HFFc6 (cell line): ENCODE measurements around the gene ZYG11B. TPM values are rescaled to one million over a fixed set of nuclear protein-coding genes. Genes with fewer than 3 reads are reported as not detected.
"Not testable (repeated sequence)": the region's sequence is repeated elsewhere in the genome, so short reads cannot be mapped to it uniquely, and the experiment has no call there.

Experiments
- DNase-seq: peaks from one replicate; pipeline ENCODE4 v3.0.0-alpha.2; 2018
- H3K27ac Mint-ChIP-seq: 2 replicates; pipeline ENCODE4 v1.8.0; 2020; ENCODE audit warnings: mild to moderate bottlenecking, mixed read lengths
- H3K27me3 Mint-ChIP-seq: 2 replicates; pipeline ENCODE4 v1.8.0; 2021; ENCODE audit warnings: mild to moderate bottlenecking, moderate library complexity, mixed read lengths; ENCODE audit not compliant: insufficient read depth
- H3K36me3 Mint-ChIP-seq: 2 replicates; pipeline ENCODE4 v1.8.0; 2021; ENCODE audit warnings: low read depth, mixed read lengths
- H3K4me1 Mint-ChIP-seq: 2 replicates; pipeline ENCODE4 v1.8.0; 2020; ENCODE audit warnings: low read depth, mixed read lengths
- H3K4me3 Mint-ChIP-seq: 2 replicates; pipeline ENCODE4 v1.8.0; 2020; ENCODE audit warnings: mild to moderate bottlenecking, moderate library complexity, mixed read lengths
- H3K9me3 Mint-ChIP-seq: 2 replicates; pipeline ENCODE4 v1.8.0; 2020; ENCODE audit warnings: mild to moderate bottlenecking, mixed read lengths
- total RNA-seq, 6 experiments: library from RNA; stranded (reverse); fragmentation: NEBNext Ultra II Directional; extraction: Animal tissue kit (Norgen Biotek cat#: 25700); gene quantifications; 2 replicates in 1 of 6; 3 replicates in 5 of 6; pipeline ENCODE4 v1.2.3, GENCODE V29; 2021
- TF ChIP-seq, protein P1 (sequence below): fragments of 200-600 bp; sonication (generic); IDR thresholded peaks from 2 replicates; pipeline ENCODE4 v1.5.0; 2021; ENCODE audit warnings: antibody characterized with exemption, mild to moderate bottlenecking

Gene ZYG11B
- total RNA-seq, 6 experiments from 2014 or later = 23.5 to 31.3 (median 28.4) TPM

DNA sequence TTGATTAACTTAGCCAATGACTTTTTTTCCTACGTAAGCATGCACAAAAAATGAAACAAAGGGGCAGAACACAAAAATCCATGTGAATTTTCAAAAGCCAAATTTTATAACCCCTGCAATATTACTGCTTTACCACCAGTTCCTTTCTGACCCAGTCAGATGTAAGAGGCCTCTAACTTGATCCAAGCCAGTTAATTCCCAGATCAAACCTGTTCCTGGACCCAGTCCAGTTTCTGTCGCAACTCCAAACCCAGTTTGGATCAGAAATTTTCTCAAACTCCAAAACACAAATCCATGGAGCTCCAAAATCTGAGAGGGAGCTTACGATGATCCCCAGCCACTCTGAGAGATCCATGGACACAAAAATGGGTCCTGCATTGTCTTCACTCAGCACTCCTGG is 108.5 kb downstream of the ZYG11B start:
- Mint-ChIP-seq H3K27me3 (peaks cover 7% of the 10 kb centered on the region; the same call in 1 of the 2 replicates), H3K27ac (no peak overlapping the region), H3K4me3 (no peak overlapping the region), H3K9me3 (no peaks in the 10 kb centered on the region), H3K36me3 (no peaks in the 10 kb centered on the region), H3K4me1 (peaks cover 22% of the 10 kb centered on the region)
- DNase-seq = no peak
- TF ChIP-seq, protein P1, sequence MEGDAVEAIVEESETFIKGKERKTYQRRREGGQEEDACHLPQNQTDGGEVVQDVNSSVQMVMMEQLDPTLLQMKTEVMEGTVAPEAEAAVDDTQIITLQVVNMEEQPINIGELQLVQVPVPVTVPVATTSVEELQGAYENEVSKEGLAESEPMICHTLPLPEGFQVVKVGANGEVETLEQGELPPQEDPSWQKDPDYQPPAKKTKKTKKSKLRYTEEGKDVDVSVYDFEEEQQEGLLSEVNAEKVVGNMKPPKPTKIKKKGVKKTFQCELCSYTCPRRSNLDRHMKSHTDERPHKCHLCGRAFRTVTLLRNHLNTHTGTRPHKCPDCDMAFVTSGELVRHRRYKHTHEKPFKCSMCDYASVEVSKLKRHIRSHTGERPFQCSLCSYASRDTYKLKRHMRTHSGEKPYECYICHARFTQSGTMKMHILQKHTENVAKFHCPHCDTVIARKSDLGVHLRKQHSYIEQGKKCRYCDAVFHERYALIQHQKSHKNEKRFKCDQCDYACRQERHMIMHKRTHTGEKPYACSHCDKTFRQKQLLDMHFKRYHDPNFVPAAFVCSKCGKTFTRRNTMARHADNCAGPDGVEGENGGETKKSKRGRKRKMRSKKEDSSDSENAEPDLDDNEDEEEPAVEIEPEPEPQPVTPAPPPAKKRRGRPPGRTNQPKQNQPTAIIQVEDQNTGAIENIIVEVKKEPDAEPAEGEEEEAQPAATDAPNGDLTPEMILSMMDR = no peak

DNA sequence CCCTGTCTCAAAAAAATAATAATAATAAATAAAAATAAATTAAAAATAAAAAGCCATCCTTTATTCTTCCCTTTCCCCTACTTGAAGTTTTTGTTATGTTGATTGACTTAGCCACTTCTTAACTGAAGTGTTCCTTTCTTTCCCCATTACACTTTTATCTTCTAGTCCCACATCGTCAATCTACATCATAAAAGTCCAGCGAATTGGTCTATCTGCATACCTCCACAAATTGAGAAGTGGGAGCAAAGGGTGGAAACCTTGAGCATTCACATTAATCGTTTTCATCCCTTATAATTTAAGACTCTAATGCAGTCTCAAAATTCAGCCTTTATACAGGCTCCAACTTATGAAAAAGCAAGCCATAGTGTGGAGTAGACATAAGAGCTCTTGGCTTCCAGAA is 109.8 kb downstream of the ZYG11B start:
- Mint-ChIP-seq H3K4me3 (no peak overlapping the region), H3K27ac (no peak overlapping the region), H3K27me3 (peaks cover 7% of the 10 kb centered on the region; the same call in 1 of the 2 replicates), H3K9me3 (no peaks in the 10 kb centered on the region), H3K4me1 (peaks cover 22% of the 10 kb centered on the region), H3K36me3 (no peaks in the 10 kb centered on the region)
- TF ChIP-seq, protein P1 = no peak
- DNase-seq = no peak

DNA sequence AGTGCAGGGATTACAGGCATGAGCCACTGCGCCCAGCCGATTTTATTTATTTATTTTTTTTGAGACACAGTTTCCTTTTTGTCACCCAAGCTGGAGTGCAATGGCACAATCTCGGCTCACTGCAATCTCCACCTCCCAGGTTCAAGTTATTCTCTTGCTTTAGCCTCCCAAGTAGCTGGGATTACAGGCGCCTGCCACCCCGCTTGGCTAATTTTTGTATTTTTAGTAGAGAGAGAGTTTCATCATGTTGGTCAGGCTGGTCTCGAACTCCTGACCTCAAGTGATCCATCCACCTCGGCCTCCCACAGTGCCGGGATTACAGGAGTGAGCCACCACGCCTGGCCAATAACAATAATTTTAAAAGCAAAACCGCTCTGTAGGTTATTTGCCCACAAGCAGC is 112.9 kb downstream of the ZYG11B start:
- not testable (repeated sequence) for H3K36me3 Mint-ChIP-seq, H3K9me3 Mint-ChIP-seq, H3K27me3 Mint-ChIP-seq, H3K27ac Mint-ChIP-seq, H3K4me3 Mint-ChIP-seq, DNase-seq
- peaks cover 13% of the 10 kb centered on the region for H3K4me1 Mint-ChIP-seq

DNA sequence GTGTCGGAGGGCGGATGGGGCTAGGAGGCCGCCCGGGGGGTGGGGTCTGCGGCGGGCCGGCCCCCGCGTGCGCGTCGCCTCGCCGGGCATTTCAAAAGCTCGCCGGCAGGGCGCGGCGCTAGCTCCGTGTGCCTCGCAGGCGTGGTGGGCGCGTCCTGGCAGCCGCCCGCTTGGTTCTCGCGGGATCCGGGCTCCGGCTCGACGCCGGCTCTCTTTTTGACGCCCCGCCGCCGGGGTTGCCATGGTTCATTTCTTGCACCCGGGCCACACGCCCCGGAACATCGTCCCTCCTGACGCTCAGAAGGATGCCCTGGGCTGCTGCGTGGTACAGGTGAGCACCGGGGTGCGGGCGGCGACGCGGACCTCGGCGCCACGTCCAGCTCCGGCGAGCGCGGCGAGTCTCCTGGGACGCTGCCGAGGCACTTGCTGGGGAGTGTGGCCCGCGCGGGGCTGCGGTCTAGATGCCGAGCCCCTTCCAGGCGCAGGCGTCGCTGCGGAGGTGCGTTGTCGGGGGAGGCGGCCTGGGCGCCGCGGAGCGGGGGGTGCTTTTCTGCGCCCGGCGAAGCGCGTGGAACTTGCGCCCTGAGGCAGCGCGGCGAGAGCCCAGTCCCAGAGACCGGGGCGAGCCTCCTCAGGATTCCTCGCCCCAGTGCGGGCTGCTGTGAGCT is 116.5 kb downstream of the ZYG11B start, which contains the start of gene ZYG11A:
ZYG11A (plus strand) TSS at position 118 of the 668 bp plus-strand sequence; CDS start at position 242, 124 bp downstream.
- Mint-ChIP-seq H3K36me3 (no peaks in the 10 kb centered on the region), H3K27ac (peak within 1 kb of the TSS; percentile 31; the same call in 1 of the 2 replicates), H3K4me3 (peak within 1 kb of the TSS; percentile 77), H3K9me3 (no peaks in the 10 kb centered on the region), H3K27me3 (peaks cover 4% of the 10 kb centered on the region; the same call in 1 of the 2 replicates), H3K4me1 (peaks cover 8% of the 10 kb centered on the region; the same call in 1 of the 2 replicates)
- peak; percentile 54 for DNase-seq
- TF ChIP-seq, protein P1 = peak; percentile 63

DNA sequence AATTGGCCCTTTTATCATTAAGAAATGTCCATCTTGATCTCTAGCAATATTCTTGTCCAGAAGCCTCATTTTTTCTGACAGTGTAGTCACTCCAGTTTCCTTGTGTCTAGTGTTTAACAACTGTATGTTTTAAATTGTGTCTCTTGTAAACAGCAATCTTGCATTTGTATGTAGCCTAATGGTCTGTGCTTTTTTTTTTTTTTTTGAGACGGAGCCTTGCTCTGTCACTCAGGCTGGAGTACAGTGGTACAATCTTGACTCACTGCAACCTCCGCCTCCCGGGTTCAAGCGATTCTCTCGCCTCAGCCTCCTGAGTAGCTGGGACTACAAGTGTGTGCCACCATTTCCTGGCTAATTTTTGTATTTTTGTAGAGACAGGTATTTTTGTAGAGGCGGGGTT is 118.9 kb downstream of the ZYG11B start:
- H3K27me3 Mint-ChIP-seq, DNase-seq: not testable (repeated sequence)

DNA sequence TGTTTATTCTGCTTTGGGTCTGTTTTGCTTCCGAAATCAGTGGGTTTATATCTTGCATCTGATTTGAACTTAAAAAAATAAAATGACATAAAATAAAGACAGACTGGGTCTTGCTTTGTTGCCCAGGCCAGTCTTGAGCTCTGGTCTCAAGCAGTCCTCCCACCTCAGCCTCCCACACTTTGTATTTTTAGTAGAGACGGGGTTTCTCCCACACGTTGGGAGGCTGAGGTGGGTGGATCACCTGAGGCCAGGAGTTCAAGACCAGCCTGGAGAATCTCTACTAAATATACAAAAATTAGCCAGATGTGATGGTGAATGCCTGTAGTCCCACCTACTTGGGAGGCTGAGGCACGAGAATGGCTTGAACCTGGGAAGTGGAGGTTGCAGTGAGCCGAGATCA is 122.2 kb downstream of the ZYG11B start:
- Mint-ChIP-seq H3K9me3 (no peaks in the 10 kb centered on the region), H3K27ac (no peak overlapping the region), H3K27me3 (peaks cover 4% of the 10 kb centered on the region), H3K36me3 (no peaks in the 10 kb centered on the region), H3K4me1 (peaks cover 8% of the 10 kb centered on the region; the same call in 1 of the 2 replicates), H3K4me3 (no peak overlapping the region)
- DNase-seq = no peak
- TF ChIP-seq, protein P1 = no peak

More for the DNA sequence above, 118.9 kb downstream of the ZYG11B start:
- H3K4me3 Mint-ChIP-seq, H3K4me1 Mint-ChIP-seq, H3K36me3 Mint-ChIP-seq, H3K9me3 Mint-ChIP-seq, H3K27ac Mint-ChIP-seq: not testable (repeated sequence)
